HEK293 (cell line): Measurements from ENCODE around the gene XPR1.
A peak's percentile ranks its signal among the peaks of the same experiment; 100 is the strongest.

Experiments
- EGR2 ChIP-seq: fragments of 450-650 bp; formaldehyde crosslinking; IDR thresholded peaks from 2 replicates; pipeline ENCODE4 v1.5.1; 2016; ENCODE audit warnings: low read depth, missing biosample characterization, missing genetic modification characterization
- GLIS2 ChIP-seq: fragments of 450-650 bp; formaldehyde crosslinking; IDR thresholded peaks from 2 replicates; pipeline ENCODE4 v1.5.1; 2016; ENCODE audit warnings: missing biosample characterization, missing genetic modification characterization
- HOXA7 ChIP-seq: sonication (generic); formaldehyde crosslinking; IDR thresholded peaks from 2 replicates; pipeline ENCODE4 v1.8.1; 2022; ENCODE audit warnings: missing genetic modification reagents, borderline replicate concordance
- HOXC10 ChIP-seq: sonication (generic); formaldehyde crosslinking; IDR thresholded peaks from 2 replicates; pipeline ENCODE4 v1.8.1; 2023; ENCODE audit warnings: mild to moderate bottlenecking, missing genetic modification reagents
- MYNN ChIP-seq: fragments of 450-650 bp; formaldehyde crosslinking; IDR thresholded peaks from 2 replicates; pipeline ENCODE4 v1.5.1; 2016; ENCODE audit warnings: missing biosample characterization, missing genetic modification characterization, borderline replicate concordance
- MZF1 ChIP-seq: fragments of 450-650 bp; formaldehyde crosslinking; IDR thresholded peaks from 2 replicates; pipeline ENCODE4 v1.5.1; 2017; ENCODE audit warnings: missing biosample characterization, missing genetic modification characterization, borderline replicate concordance
- REPIN1 ChIP-seq: fragments of 450-650 bp; formaldehyde crosslinking; IDR thresholded peaks from 2 replicates; pipeline ENCODE4 v1.5.1; 2017; ENCODE audit warnings: missing biosample characterization, missing genetic modification characterization, low read depth
- SALL2 ChIP-seq: fragments of 450-650 bp; formaldehyde crosslinking; IDR thresholded peaks from 2 replicates; pipeline ENCODE4 v1.5.0; 2017; ENCODE audit warnings: missing biosample characterization, mild to moderate bottlenecking, missing genetic modification characterization, borderline replicate concordance
- SETDB1 ChIP-seq: IDR thresholded peaks from one replicate; pipeline ENCODE4 v1.6.1; 2017; ENCODE audit warnings: mild to moderate bottlenecking, low read length, moderate library complexity, mixed read lengths; ENCODE audit not compliant: insufficient read length
- WT1 ChIP-seq: fragments of 450-650 bp; formaldehyde crosslinking; IDR thresholded peaks from 2 replicates; pipeline ENCODE4 v1.5.1; 2016; ENCODE audit warnings: missing biosample characterization, missing genetic modification characterization
- YY1 ChIP-seq: fragments of 450-650 bp; formaldehyde crosslinking; IDR thresholded peaks from 2 replicates; pipeline ENCODE4 v1.5.1; 2018; ENCODE audit warnings: missing biosample characterization, missing genetic modification characterization
- ZBTB11 ChIP-seq: fragments of 450-650 bp; formaldehyde crosslinking; conservative IDR thresholded peaks from 2 replicates; pipeline ENCODE4 v1.5.1; 2016; ENCODE audit warnings: low read depth, missing biosample characterization, missing genetic modification characterization
- ZEB2 ChIP-seq: fragments of 450-650 bp; formaldehyde crosslinking; IDR thresholded peaks from 2 replicates; pipeline ENCODE4 v1.5.1; 2016; ENCODE audit warnings: missing biosample characterization, missing genetic modification characterization
- ZNF10 ChIP-seq: fragments of 450-650 bp; formaldehyde crosslinking; IDR thresholded peaks from 2 replicates; pipeline ENCODE4 v1.5.1; 2017; ENCODE audit warnings: missing biosample characterization, missing genetic modification characterization
- ZNF112 ChIP-seq: fragments of 450-650 bp; formaldehyde crosslinking; IDR thresholded peaks from 2 replicates; pipeline ENCODE4 v1.5.0; 2017; ENCODE audit warnings: missing biosample characterization, missing genetic modification characterization
- ZNF114 ChIP-seq: fragments of 450-650 bp; formaldehyde crosslinking; IDR thresholded peaks from 2 replicates; pipeline ENCODE4 v1.5.0; 2017; ENCODE audit warnings: missing biosample characterization, missing genetic modification characterization
- ZNF138 ChIP-seq: fragments of 450-650 bp; formaldehyde crosslinking; IDR thresholded peaks from 2 replicates; pipeline ENCODE4 v1.5.1; 2016; ENCODE audit warnings: missing biosample characterization, missing genetic modification characterization, borderline replicate concordance
- ZNF140 ChIP-seq: fragments of 450-650 bp; formaldehyde crosslinking; IDR thresholded peaks from 2 replicates; pipeline ENCODE4 v1.5.1; 2016; ENCODE audit warnings: missing biosample characterization, missing genetic modification characterization
- ZNF214 ChIP-seq: fragments of 450-650 bp; formaldehyde crosslinking; IDR thresholded peaks from 2 replicates; pipeline ENCODE4 v1.5.1; 2017; ENCODE audit warnings: missing biosample characterization, mild to moderate bottlenecking, missing genetic modification characterization, borderline replicate concordance
- ZNF433 ChIP-seq: fragments of 450-650 bp; formaldehyde crosslinking; IDR thresholded peaks from 2 replicates; pipeline ENCODE4 v1.5.1; 2016; ENCODE audit warnings: missing biosample characterization, missing genetic modification characterization, low read depth
- ZNF48 ChIP-seq: fragments of 450-650 bp; formaldehyde crosslinking; IDR thresholded peaks from 2 replicates; pipeline ENCODE4 v1.5.1; 2016; ENCODE audit warnings: missing biosample characterization, missing genetic modification characterization
- ZNF571 ChIP-seq: fragments of 450-650 bp; formaldehyde crosslinking; IDR thresholded peaks from 2 replicates; pipeline ENCODE4 v1.5.0; 2017; ENCODE audit warnings: missing biosample characterization, missing genetic modification characterization
- ZNF596 ChIP-seq: fragments of 450-650 bp; IDR thresholded peaks from 2 replicates; pipeline ENCODE4 v1.5.0; 2018; ENCODE audit warnings: missing biosample characterization, mild to moderate bottlenecking, missing genetic modification characterization, moderate library complexity
- ZNF701 ChIP-seq: fragments of 450-650 bp; formaldehyde crosslinking; IDR thresholded peaks from 2 replicates; pipeline ENCODE4 v1.5.1; 2016; ENCODE audit warnings: missing biosample characterization, missing genetic modification characterization
- ZNF837 ChIP-seq: fragments of 450-650 bp; formaldehyde crosslinking; IDR thresholded peaks from 2 replicates; pipeline ENCODE4 v1.5.1; 2016; ENCODE audit warnings: missing biosample characterization, missing genetic modification characterization
- ZSCAN23 ChIP-seq: fragments of 450-650 bp; formaldehyde crosslinking; IDR thresholded peaks from 2 replicates; pipeline ENCODE4 v1.5.1; 2016; ENCODE audit warnings: missing biosample characterization, missing genetic modification characterization
- TF ChIP-seq, protein P1 (sequence below): fragments of 450-650 bp; formaldehyde crosslinking; IDR thresholded peaks from 2 replicates; pipeline ENCODE4 v1.5.1; 2017; ENCODE audit warnings: missing biosample characterization, missing genetic modification characterization
- TF ChIP-seq, protein P2 (sequence below): fragments of 450-650 bp; formaldehyde crosslinking; IDR thresholded peaks from 2 replicates; pipeline ENCODE4 v1.5.1; 2016; ENCODE audit warnings: missing biosample characterization, missing genetic modification characterization, borderline replicate concordance
- TF ChIP-seq, protein P3 (sequence below): fragments of 450-650 bp; formaldehyde crosslinking; IDR thresholded peaks from 2 replicates; pipeline ENCODE4 v1.5.1; 2016; ENCODE audit warnings: missing biosample characterization, missing genetic modification characterization, low read depth

The XPR1 gene

GRCh38 chr1:180632326-180633056 is 669 bp downstream of the XPR1 start (continued):
- TF ChIP-seq MZF1 (tag by site-specific recombination), result peak; percentile 82; the same call in 1 of the 2 replicates
- no peak for TF ChIP-seq ZNF433 (tag by site-specific recombination)
- no peak for TF ChIP-seq HOXA7 (CRISPR knock-in tag)
- TF ChIP-seq SALL2 (tag by site-specific recombination), result no peak
- TF ChIP-seq HOXC10 (CRISPR knock-in tag), result no peak
- 0 out of 2 replicates have a peak, but pooled peaks have one; percentile 15 for TF ChIP-seq ZBTB11 (tag by site-specific recombination)
- TF ChIP-seq ZNF140, result no peak
- TF ChIP-seq ZNF596 (tag by site-specific recombination), result no peak
- no peak for TF ChIP-seq ZNF837 (tag by site-specific recombination)
- TF ChIP-seq YY1, result peak; percentile 24; the same call in 1 of the 2 replicates
- TF ChIP-seq, protein P1, sequence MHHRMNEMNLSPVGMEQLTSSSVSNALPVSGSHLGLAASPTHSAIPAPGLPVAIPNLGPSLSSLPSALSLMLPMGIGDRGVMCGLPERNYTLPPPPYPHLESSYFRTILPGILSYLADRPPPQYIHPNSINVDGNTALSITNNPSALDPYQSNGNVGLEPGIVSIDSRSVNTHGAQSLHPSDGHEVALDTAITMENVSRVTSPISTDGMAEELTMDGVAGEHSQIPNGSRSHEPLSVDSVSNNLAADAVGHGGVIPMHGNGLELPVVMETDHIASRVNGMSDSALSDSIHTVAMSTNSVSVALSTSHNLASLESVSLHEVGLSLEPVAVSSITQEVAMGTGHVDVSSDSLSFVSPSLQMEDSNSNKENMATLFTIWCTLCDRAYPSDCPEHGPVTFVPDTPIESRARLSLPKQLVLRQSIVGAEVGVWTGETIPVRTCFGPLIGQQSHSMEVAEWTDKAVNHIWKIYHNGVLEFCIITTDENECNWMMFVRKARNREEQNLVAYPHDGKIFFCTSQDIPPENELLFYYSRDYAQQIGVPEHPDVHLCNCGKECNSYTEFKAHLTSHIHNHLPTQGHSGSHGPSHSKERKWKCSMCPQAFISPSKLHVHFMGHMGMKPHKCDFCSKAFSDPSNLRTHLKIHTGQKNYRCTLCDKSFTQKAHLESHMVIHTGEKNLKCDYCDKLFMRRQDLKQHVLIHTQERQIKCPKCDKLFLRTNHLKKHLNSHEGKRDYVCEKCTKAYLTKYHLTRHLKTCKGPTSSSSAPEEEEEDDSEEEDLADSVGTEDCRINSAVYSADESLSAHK (tag by site-specific recombination), result no peak
- TF ChIP-seq, protein P2, sequence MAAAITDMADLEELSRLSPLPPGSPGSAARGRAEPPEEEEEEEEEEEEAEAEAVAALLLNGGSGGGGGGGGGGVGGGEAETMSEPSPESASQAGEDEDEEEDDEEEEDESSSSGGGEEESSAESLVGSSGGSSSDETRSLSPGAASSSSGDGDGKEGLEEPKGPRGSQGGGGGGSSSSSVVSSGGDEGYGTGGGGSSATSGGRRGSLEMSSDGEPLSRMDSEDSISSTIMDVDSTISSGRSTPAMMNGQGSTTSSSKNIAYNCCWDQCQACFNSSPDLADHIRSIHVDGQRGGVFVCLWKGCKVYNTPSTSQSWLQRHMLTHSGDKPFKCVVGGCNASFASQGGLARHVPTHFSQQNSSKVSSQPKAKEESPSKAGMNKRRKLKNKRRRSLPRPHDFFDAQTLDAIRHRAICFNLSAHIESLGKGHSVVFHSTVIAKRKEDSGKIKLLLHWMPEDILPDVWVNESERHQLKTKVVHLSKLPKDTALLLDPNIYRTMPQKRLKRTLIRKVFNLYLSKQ (tag by site-specific recombination), result no peak
- peak; percentile 74 for TF ChIP-seq ZEB2 (tag by site-specific recombination)
- no peak for TF ChIP-seq ZNF10
- no peak for TF ChIP-seq ZNF112
- TF ChIP-seq ZNF114 (tag by site-specific recombination), result no peak
- no peak for TF ChIP-seq ZNF214 (tag by site-specific recombination)
- TF ChIP-seq ZNF138, result no peak
- TF ChIP-seq MYNN, result no peak
- TF ChIP-seq, protein P3, sequence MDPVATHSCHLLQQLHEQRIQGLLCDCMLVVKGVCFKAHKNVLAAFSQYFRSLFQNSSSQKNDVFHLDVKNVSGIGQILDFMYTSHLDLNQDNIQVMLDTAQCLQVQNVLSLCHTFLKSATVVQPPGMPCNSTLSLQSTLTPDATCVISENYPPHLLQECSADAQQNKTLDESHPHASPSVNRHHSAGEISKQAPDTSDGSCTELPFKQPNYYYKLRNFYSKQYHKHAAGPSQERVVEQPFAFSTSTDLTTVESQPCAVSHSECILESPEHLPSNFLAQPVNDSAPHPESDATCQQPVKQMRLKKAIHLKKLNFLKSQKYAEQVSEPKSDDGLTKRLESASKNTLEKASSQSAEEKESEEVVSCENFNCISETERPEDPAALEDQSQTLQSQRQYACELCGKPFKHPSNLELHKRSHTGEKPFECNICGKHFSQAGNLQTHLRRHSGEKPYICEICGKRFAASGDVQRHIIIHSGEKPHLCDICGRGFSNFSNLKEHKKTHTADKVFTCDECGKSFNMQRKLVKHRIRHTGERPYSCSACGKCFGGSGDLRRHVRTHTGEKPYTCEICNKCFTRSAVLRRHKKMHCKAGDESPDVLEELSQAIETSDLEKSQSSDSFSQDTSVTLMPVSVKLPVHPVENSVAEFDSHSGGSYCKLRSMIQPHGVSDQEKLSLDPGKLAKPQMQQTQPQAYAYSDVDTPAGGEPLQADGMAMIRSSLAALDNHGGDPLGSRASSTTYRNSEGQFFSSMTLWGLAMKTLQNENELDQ, result no peak
- TF ChIP-seq GLIS2 (tag by site-specific recombination), result peak; percentile 89
- TF ChIP-seq ZNF701 (tag by site-specific recombination), result no peak
- no peak for TF ChIP-seq ZNF48 (tag by site-specific recombination)
- TF ChIP-seq ZNF571 (tag by site-specific recombination), result no peak
- TF ChIP-seq WT1 (tag by site-specific recombination), result no peak; the same call in 1 of the 2 replicates
- no peak for TF ChIP-seq SETDB1
- no peak for TF ChIP-seq REPIN1 (tag by site-specific recombination)
- no peak for TF ChIP-seq ZSCAN23
- TF ChIP-seq EGR2 (tag by site-specific recombination), result peak; percentile 54
